ENCODE data around the gene ARL6IP6.

GRCh38 chr2:152720794-152721193, 2.4 kb downstream of the ARL6IP6 start:
- TF ChIP-seq CTCF (IDR thresholded peaks at IDR 0.05) (no peak), EZH2 (IDR thresholded peaks at IDR 0.05; ENCODE audit: borderline replicate concordance, insufficient read depth, low read depth, low read length, poor library complexity, severe bottlenecking) (no peak)

All from B cell (primary cell).